Stomach (tissue), 4 donors: ENCODE measurements around the gene PGM5.

Source experiments
- EP300 ChIP-seq: sonication (generic); formaldehyde crosslinking; IDR thresholded peaks from one replicate; pipeline ENCODE4 v1.6.1; 2017; ENCODE audit warnings: antibody characterized with exemption
- POLR2A ChIP-seq, 4 donors: fragments of 450-650 bp; IDR thresholded peaks; one replicate each; pipeline ENCODE4 v1.6.1; 2016; ENCODE audit warnings: antibody characterized with exemption in 4 of 4, control low read depth in 2 of 4, mild to moderate bottlenecking in 1 of 4, moderate library complexity in 1 of 4
- TF ChIP-seq, protein P1 (sequence below), 7 experiments: fragments of 450-650 bp in 4 of 7; fragments of 200-600 bp in 3 of 7; sonication (generic) in 3 of 7; IDR thresholded peaks; one replicate each; pipeline ENCODE4 v1.5.1; 2016 to 2019; ENCODE audit warnings: antibody characterized with exemption in 7 of 7, control low read depth in 2 of 7, mild to moderate bottlenecking in 1 of 7

DNA sequence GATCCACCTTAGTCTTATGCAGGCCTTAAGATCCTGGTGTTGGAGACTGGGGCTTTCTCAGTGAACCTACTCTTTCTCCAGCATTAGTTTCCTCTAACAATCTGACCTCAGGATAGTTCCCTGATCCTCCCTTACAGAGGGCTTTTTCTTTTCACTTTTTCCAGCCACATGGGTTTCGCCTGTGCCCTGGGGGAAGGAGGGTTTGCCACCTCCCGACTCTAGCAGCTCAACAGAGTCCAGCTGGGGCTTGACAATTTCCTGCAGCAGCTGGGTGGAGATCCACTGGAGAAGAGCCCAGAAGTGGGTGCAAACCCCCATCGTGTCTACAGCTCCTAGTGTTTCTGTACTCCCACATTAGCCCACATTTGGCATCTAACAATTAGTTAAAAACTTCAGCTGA is 191.8 kb downstream of the PGM5 start:
- TF ChIP-seq POLR2A (IDR thresholded peaks at IDR 0.05) (no peak), EP300 (no peak)
- TF ChIP-seq, protein P1, sequence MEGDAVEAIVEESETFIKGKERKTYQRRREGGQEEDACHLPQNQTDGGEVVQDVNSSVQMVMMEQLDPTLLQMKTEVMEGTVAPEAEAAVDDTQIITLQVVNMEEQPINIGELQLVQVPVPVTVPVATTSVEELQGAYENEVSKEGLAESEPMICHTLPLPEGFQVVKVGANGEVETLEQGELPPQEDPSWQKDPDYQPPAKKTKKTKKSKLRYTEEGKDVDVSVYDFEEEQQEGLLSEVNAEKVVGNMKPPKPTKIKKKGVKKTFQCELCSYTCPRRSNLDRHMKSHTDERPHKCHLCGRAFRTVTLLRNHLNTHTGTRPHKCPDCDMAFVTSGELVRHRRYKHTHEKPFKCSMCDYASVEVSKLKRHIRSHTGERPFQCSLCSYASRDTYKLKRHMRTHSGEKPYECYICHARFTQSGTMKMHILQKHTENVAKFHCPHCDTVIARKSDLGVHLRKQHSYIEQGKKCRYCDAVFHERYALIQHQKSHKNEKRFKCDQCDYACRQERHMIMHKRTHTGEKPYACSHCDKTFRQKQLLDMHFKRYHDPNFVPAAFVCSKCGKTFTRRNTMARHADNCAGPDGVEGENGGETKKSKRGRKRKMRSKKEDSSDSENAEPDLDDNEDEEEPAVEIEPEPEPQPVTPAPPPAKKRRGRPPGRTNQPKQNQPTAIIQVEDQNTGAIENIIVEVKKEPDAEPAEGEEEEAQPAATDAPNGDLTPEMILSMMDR (IDR thresholded peaks at IDR 0.05) = no peak
